GM10266 (cell line): ENCODE data around the gene CIAO3.
"Not testable (repeated sequence)": the region's sequence is repeated elsewhere in the genome, so short reads cannot be mapped to it uniquely, and the experiment has no call there.

ENCODE experiments used
- DNase-seq: peaks from one replicate; pipeline ENCODE4 v3.0.0; 2012; ENCODE audit errors: extremely low spot score
- TF ChIP-seq, protein P1 (sequence below): IDR thresholded peaks from 2 replicates; pipeline ENCODE4 v1.5.1; 2012; ENCODE audit warnings: mild to moderate bottlenecking, low read depth; ENCODE audit not compliant: control insufficient read depth, insufficient read depth; ENCODE audit errors: missing control alignments

The CIAO3 gene

DNA sequence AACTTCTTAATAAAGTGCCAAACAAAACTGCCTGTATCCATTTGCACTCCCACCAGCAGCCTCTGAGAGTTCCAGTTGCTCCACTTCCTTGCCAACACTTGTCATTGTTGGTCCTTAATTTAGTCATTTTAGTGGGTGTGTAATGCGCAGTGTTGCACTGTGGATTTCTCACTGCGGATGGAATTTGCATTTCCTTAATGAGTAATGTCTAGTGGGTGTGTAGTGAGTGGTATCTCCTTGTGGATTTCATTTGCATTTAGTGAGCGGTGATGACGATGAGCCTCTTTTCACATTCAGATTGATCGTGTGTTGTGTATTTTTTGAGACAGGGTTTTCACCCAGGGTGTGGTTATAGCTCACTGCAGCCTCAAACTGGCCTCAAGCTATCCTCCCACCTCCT is 15.6 kb upstream of the CIAO3 start:
- DNase-seq = no peak
- TF ChIP-seq, protein P1, sequence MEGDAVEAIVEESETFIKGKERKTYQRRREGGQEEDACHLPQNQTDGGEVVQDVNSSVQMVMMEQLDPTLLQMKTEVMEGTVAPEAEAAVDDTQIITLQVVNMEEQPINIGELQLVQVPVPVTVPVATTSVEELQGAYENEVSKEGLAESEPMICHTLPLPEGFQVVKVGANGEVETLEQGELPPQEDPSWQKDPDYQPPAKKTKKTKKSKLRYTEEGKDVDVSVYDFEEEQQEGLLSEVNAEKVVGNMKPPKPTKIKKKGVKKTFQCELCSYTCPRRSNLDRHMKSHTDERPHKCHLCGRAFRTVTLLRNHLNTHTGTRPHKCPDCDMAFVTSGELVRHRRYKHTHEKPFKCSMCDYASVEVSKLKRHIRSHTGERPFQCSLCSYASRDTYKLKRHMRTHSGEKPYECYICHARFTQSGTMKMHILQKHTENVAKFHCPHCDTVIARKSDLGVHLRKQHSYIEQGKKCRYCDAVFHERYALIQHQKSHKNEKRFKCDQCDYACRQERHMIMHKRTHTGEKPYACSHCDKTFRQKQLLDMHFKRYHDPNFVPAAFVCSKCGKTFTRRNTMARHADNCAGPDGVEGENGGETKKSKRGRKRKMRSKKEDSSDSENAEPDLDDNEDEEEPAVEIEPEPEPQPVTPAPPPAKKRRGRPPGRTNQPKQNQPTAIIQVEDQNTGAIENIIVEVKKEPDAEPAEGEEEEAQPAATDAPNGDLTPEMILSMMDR = no peak

DNA sequence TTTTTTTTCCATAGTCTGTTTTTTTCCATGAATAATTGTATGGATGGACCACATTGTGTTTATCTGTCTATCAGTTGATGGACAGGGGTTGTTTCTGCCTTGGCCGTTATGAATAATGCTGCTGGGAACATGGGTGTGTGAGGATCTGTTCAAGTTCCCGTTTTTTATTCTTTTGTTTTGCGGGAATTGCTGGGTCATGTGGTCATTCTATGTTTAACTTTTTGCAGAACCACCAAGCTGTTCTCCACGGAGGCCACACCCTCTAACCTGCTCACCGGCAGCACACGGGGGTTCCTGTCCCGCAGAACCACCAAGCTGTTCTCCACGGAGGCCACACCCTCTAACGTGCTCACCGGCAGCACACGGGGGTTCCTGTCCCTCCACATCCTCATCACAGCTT is 13.9 kb upstream of the CIAO3 start:
- TF ChIP-seq, protein P1 = no peak
- DNase-seq = no peak

DNA sequence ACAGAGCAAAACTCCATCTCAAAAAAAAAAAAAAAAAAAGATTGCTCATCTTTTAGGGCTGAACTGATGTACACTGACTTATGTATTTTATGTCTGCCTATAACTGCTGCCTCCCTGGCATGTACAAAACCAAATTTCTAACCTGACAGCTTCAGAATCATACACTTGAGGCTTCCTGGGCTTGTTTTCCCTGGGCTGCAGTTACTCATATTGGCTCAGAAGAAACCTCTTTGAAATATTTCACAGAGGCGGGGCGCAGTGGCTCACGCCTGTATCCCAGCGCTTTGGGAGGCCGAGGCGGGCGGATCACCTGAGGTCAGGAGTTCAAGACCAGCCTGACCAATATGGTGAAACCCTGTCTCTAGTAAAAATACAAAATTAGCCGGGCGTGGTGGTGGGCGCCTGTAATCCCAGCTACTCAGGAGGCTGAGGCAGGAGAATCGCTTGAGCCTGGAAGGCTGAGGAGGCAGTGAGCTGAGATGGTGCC is 13.4 kb upstream of the CIAO3 start:
- not testable (repeated sequence) for DNase-seq

DNA sequence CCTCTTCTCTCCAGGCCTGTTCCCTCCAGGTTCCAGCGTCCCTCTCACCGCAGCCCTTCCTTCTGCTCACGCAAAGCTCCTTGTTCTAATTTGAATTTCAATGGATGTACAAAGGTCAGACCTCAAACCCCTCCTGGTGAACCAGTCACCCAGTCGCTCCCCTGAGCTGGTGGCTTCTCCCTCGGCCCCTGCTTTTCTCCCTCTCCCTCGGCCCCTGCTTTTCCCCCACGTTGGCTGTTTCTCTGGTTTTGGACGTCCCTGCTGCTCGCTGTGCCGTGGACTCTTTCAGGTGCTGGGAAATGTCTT is 11.2 kb upstream of the CIAO3 start:
- TF ChIP-seq, protein P1 = no peak
- no peak for DNase-seq

DNA sequence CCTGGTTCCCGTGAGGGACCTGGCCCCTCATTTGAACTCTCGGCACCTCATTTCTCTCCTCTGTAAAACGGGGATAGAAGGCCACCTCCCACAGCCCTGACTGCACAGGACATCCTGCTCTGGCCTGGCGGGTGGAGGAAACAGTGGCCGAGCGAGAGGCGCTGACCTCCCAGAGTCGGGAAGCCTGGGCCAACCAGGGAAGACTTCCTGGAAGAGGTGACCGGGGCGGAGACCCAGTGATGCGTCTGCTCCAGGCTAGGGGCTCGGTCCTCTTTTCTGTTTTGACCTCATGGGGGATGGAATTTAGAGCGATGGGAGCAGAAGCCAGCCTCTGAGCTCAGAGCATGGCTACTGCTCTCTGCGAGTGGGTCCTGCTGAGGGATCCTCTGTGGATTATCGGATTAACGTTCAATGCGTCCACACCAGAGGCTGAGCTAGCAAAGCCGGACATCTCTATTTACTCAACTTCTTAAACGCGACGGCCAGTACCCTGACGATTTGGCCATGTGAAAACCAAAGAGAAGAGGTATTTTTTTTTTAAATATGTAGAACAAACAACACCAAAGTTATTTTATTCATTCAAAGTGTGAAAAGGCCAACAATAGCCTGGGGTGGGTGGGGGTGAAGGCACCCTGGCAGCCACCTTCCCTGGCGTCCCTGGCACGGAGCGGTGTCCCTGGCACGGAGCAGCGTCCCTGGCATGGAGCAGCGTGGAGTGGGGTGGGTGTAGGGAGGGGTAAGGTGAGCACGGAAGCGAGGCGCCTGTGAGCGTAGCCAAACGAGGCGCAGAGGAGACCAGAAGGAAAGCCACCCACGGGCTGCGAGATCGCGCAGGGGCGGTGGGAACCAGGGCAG is 10.6 kb upstream of the CIAO3 start:
- DNase-seq = no peak
- TF ChIP-seq, protein P1 = no peak

DNA sequence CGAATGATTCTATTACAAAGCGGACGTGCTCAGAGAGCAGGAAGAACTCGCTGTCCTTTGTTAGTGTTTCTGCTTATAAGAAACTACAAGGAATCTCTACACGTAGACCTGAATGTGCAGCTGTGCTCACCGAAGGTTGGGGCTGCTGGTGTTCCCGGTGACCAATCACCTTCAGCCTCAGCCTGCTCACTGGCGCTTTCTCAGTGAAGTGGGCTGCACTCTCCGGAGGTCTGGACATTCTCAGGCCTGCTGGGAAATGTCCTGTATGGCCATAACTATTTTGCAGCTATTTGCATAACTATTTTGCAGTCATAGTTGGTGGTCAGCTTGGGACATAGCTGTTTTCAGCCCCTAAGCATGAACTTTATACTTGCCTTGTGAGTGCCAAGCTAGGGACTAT is 9.7 kb upstream of the CIAO3 start:
- TF ChIP-seq, protein P1 = no peak
- no peak for DNase-seq

DNA sequence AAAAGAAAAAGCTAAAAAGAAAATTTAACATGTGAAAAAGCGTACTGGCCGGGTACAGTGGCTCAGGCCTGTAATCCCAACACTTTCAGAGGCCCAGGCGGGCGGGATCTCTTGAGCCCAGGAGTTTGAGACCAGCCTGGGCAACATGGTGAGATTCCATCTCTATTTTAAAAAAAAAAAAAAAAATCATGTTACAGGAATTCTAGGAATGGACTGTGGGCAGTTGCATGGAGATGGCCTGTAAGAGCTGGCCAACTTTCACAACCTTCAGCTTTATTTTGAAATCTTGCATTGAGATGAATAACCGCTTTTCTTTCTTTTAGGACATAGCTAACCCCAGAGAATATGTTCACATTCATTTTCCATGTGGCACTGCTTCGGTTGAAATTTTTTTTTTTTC is 8.2 kb upstream of the CIAO3 start:
- TF ChIP-seq, protein P1 = no peak
- no peak for DNase-seq

DNA sequence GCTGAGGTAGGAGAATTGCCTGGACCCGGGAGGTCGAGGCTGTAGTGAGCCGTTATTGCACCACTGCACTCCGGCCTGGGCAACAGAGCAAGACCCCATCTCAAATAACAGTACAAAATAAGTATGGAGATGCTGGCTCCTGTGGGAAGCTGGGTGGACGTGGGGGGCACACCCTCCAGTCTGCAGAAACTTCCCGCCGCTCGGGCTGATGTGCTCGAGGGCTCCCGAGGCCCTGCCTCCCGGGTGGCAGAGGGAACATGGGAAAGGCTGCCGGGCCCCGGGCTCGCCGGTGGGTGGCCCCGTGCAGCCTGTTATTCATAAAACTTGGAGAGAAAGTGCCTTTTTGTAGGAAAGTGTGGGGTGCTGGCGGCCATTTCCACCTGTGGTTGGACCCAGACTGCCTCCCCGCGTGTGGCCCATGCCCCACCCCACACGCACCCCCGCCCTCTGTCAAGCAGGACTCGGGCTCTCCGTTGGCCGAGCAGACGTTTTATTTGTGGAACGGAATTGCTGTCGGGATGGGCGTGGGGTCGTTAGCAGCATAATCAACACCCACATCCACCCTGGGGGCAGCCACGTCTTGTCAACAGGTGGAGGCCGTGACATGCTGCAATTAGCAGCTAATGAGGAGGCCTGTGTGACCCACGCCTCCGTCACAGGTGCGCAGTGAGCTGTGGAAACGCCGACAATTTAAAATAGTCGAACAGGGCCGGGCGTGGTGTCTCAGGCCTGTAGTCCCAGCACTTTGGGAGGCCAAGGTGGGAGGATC is 7.4 kb upstream of the CIAO3 start:
- no peak for DNase-seq
- TF ChIP-seq, protein P1 = no peak
